ENCODE measurements around the gene AFAP1L1.

GRCh38 chr5:149303210-149303609 is 31.6 kb downstream of the AFAP1L1 start:
- no peak for TF ChIP-seq CTCF (IDR thresholded peaks at IDR 0.05)
- no peak for TF ChIP-seq POLR2A (IDR thresholded peaks at IDR 0.05)
